OCI-M2 (cell line): ENCODE results near the gene KIAA1217.
A peak's percentile ranks its signal among the peaks of the same experiment; 100 is the strongest.

Source experiments
- DNase-seq: peaks from one replicate; lab custom pipeline; 2025; ENCODE audit not compliant: unreplicated experiment; lab: John Stamatoyannopoulos, UW

Gene KIAA1217

DNA sequence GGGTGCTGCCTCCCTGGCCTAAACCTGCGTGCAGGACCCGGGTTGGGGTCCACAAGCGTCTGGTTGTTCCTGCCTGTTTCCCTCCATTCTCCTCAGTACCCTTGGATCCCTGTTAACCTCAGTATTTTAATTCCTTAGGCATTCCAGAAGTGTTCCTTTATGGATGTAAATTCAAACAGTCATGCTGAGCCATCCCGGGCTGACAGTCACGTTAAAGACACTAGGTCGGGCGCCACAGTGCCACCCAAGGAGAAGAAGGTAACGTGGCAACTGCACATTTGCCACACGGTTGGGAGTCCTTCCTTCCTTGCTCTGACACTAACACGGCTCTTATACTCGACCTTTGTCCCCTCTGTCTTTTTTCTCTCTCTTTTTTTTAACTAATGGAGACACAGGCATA lies 327.7 kb downstream of the KIAA1217 start:
- no peak for DNase-seq

DNA sequence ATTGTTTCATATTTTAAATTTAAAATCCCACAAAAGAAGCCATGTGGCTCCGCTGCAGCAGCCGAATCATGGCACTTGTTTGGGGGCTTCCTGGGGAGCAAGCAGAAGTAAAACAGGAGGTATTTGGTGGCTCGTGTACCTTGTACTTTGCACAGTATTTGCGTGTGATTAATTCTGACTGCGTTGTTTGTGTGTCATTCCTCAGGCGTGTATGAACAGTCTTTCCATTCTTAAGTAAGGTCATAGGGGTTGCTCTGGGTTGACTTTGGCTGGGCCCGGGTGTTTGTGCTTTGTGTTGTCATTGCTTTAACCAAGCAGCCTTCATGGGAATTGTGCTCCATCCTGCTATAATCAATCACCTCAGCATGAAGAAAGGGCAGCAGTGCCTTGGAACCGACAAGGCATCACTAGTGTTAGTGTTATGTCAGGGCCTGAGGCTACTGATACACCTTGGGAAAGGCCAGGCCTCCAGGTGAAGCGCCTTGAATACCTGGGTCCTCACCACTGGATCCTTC lies 332.4 kb downstream of the KIAA1217 start:
- DNase-seq = no peak

DNA sequence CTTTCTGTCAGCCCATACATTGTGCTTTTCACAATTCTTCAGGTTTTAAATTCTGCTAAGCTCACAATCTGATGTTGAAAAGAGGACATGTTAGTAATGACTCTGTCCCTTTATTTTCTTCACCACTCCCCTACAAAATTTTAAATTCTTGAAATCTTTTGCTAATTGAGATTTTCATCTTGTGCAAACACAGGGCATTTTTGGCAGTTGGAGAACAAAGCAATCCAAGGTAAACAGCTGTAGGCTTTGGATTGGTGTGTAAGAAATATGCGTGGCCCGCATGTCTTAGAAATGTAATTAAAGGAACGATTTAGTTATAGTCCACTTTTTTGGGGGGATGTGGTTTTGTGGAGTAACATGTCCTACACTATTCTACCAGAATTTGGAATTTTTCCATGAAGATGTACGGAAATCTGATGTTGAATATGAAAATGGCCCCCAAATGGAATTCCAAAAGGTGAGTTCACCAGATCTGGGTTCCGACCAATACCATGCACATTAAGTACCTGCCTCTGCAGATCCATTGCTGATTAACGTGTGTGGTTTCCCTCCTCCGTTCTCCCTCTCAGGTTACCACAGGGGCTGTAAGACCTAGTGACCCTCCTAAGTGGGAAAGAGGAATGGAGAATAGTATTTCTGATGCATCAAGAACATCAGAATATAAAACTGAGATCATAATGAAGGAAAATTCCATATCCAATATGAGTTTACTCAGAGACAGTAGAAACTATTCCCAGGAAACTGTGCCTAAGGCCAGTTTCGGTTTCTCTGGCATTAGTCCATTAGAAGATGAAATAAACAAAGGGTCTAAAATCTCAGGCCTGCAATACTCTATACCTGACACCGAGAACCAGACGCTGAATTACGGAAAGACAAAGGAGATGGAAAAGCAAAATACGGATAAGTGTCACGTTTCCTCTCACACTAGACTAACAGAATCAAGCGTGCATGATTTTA lies 333.7 kb downstream of the KIAA1217 start:
- DNase-seq = no peak

DNA sequence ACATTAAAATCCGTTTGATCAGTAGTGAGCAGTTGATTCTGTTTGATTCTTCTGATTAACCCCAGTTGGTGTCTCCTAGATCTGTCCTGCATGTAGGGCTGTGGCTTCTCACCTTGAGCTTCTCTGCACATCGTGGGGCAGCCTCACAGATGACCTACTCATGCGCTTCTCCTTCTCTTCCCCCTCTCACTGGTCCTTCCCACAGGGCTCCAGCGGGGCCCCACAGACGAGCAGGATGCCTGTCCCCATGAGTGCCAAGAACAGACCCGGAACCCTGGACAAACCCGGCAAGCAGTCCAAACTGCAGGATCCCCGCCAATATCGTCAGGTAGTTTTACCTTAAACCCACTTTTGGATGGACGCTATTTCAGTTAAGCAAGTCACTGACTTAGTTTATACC lies 335.8 kb downstream of the KIAA1217 start:
- no peak for DNase-seq

DNA sequence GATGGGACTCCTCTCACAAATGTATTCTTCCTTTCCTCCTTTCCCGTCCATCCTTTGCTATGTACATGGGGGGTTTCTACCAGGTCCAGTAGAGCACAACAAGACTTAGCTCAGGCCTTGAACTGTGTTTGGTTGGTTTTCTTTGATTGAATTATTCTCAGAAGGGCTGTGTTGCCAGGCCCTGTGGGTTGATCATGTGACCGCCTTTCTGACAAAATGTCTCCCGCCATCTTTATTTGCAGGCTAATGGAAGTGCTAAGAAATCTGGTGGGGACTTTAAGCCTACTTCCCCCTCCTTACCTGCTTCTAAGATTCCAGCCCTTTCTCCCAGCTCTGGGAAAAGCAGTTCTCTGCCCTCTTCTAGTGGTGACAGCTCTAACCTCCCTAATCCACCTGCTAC lies 336.6 kb downstream of the KIAA1217 start:
- no peak for DNase-seq

DNA sequence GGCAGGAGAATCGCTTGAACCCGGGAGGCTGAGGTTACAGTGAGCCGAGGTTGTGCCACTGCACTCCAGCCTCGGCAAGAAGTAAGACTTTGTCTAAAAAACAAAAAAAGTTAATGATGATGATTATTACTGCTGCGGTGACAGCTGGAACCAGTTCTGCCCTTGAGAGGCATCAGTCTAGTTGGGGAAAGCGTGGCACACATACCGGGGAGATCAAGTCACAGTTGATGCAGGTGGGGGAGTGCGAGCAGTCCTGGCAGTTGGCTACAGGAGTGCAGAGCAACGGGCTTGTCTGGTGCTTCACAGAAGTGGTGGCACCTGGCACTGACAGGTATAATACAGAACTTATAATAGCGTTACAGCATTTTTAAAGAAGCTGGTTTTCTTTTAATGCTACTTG lies 341.7 kb downstream of the KIAA1217 start:
- no peak for DNase-seq

DNA sequence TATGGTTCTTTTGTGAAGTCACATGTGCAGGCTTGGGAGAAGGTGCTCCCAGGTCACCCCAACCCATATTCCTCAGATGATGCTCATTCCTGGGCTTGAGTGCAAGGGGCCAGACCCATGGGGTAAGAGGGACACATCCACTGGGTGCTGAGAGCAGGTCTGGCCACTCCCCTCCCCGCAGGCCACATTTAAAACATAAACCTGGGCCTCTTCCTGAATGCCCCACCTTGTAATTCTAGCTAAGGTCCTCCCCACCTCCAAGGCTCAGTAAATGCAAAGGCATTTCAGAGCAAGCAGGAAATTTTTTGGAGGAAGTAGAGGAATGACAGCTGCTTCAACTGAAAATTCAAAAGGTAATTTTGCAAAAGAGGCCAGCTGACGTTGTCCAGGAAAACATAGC lies 342.2 kb downstream of the KIAA1217 start:
- DNase-seq = no peak

DNA sequence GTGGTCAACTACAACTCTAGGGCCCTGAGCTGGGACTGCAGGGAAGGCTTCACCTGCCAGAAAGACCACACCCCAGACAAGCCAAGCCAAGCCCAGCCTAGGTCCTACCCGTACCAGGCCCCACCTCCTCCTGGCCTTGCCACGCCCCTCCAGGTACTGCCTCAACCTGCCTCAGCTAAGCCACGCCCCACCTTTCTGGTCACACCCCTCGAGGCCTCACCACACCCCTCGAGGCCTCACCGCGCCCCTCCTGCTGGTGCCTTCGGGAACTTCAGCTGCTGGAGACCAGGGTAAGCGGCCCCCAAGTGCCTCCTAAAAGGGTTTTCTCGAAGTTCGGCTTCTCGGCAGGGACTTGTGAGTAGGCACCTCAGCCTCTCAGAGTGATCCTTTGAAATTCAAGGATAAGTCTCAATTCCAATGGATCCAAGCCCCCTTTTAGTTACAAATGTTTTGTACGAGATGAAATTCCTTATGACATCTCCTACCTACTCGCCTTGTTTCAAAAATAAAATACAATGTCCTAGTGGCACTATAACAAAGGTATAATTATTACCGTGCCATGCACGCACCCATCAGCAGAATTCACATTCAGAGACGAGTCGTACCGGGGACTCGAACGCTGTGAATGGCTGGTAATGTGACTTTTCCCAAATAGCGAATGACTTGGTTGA lies 343.5 kb downstream of the KIAA1217 start:
- no peak for DNase-seq

DNA sequence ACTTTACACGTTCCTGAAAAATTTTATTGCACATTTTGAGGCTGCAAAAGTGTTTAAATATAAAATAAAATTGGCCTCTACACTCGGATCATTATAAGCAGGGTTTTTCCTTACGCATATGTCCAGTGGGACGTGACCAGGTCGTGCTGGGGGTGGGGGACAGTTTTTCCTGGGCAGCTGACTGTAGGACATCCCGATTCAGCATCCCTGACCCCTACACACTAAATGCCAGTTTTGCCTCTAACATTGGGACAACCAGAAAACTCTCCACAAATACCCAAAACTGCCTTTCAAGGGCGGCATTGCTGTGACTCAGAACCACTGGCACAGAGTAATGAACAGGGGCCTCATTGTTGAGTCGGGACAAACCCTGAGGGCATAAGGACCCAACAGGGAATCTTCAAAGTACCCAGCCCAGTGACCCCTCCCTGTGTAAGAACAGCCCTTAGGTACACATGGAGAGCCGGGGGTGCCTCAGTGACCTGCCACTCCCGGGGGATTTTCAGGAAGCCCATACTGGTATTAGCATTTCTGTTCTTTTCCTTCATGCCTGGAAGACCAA lies 344.2 kb downstream of the KIAA1217 start:
- DNase-seq = no peak

DNA sequence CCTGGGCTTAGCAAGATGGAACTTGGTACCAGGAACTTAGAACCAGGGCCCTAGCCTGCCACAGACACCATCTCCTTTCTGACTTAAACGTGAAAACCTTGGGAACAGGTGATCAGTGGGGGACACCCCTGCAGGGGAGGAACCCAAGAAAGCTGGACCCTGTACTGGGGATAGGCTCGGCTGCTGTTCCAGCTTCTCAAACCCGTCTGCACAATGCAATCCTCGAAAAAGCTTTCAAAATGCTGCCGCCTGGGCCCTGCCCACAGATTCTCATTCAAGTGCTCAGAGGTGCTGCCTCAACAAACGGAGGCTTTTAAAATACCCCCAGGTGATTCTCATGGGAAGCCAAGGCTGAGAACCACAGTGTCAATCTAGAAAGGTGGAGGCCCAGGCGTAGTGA lies 345.1 kb downstream of the KIAA1217 start:
- DNase-seq = no peak

DNA sequence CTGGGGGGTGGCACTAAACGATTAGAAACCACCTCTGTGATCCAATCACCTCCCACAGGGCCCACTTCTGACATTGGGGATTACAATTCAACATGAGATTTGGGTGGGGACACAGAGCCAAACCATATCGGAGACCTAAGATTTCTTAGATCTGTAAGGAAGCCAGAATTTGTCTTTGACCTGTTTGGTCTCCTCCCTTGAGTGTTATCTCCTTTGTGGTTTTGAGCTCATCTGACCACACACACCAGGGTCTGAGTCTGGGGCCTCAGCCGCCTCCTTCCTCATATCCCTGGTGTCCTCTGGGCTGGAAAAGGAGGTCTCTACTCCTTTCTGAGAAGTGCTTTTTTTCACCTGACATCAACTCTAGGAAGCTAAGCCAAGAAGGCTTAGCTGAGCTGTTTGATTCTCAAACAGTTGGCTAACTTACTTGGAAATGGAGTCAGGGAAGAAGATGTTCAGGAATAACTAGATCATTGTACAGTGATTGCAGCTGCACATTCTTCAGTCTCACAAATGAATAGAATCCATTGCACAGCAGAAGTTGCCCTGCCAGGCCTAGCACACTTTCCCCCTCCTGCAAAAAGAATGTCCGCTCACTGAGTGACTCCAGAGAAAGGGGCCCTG lies 347.3 kb downstream of the KIAA1217 start:
- no peak for DNase-seq

DNA sequence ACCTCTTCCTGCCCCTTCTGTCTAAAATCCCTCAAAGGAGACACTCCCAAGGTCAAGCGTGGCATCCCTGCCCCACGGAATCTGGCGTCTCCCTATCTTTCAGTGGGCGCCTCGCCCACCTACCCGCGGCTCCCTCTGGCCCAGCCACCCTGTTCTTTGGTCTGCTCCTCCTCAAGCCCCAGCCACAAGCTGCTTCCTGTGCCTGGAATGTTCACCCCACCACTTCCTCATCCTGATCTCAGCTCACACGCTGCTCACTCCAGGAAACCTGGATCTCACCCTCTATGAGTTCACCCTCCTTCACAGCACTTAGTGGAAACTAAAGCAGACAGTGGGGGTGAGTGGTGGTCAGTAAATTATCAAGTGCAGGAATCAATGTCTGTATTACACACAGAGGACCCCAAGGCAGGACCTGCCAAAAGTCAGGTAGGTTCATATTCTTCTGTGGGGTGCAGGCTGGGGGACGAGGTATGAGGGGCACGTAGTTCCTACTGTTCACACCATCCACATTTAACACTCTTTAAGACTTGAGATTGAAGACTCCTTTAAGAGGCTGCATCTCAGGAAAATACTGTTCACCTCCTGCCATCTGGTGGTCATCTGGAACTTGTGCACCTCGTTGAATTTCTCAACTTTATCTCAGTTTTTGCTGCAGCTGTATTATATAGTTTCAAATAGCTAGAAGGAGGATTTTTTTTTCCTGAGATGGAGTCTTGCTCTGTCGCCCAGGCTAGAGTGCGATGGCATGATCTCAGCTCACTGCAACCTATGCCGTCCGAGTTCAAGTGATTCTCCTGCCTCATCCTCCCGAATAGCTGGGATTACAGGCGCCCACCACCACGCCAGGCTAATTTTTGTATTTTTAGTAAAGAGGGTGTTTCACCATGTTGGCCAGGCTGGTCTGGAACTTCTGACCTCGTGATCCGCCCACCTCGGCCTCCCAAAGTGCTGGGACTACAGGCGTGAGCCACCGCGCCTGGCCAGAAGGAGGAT lies 348.1 kb downstream of the KIAA1217 start:
- DNase-seq = peak; percentile 1

DNA sequence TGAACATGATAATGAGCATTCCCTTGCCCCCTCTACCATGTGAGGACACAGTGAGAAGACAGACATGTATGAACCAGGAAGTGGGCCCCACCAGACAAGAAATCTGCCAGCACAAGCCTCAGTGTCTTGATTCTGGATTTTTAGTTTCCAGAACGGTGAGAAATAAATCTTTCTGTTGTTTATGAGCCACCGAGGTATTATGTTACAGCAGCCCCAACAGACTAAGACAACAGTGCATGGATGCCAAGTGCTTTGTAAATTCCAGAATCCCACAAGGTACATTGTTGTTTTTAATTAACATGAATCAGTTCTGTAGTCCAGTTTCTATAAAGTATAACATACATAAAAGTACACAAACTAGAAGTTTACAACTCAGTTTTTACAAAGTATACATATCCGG lies 352.5 kb downstream of the KIAA1217 start:
- DNase-seq = no peak

DNA sequence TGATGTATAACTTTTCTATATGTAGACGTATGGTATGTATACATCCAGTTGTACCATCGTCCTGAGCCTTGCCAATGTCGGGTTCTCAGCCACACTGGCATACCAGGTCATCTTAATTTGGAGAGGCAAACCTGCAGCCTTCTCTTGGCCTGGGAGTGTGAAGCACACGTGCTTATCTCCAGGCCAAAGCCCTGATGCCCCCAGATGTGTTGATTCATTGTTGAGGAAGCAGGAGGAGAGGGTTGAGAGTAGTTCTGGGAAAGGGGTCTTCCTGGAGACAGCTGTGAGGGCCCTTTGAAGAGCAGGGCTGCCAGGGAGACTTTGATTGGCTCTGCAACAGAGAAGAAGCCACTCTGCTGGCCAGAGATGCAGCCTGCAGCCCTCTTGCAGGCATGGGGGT lies 359.1 kb downstream of the KIAA1217 start:
- no peak for DNase-seq

DNA sequence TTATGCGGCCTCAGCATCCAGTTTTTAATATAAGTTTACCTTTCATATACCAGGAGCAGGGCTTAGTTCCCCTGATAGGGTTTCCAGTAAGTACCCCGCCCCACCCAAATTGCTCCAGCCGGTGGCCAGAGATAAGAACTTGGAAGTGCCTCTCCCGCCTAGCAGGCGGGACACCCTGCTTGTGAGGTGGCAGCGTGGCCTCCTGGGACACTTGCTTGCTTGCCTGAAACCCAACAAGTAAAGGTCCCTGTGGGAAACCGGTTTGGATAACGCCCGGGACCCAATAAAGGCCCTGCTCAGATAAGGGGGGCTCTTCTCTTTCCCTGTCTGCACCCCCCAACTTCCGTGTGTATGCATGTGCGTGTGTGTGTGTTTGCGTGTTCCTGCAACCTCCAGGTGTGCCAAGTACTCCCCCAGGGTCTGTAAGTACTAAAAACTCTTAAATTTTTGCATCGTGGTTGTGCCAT lies 360.4 kb downstream of the KIAA1217 start:
- no peak for DNase-seq

DNA sequence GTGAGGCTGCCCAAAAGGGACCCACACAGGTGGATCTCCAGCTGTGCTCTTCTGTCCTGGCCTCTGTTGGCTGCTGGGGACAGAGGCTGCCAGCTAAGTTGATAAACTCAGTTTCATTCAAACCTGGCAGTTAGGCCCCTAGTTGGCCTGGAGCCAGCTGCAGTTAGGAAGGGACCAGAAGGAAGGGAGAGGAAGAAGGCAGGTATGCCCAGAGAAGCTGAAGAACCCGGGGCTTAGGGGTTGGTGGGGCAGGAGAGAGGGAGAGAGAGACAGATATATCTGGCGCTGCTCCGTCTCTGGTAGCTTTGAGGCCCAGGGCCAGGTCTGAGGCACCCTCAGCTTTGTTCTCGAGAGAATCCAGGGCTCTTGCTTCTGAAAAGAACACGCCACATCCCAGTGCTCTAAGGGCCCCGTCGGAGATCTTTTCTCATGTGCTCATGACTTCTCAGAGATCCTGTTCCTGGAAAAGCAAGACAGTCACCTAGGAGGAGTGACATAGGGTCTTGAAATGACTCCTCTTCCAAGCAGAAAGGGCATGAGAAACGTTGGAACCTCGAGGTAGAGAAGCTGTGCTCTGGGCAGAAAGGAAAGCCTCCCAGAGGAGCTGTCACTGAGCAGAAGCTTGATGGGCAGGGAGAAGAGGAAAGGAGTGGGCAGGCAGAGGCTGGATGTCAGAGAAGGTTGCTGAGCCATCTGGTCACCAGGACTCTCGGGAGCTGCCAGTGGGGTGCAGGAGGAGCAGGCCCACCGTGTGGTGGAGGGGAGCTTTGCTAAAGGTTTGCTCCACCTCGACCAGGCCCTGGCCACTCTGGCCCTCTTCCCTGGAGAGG lies 361.1 kb downstream of the KIAA1217 start:
- DNase-seq = no peak

DNA sequence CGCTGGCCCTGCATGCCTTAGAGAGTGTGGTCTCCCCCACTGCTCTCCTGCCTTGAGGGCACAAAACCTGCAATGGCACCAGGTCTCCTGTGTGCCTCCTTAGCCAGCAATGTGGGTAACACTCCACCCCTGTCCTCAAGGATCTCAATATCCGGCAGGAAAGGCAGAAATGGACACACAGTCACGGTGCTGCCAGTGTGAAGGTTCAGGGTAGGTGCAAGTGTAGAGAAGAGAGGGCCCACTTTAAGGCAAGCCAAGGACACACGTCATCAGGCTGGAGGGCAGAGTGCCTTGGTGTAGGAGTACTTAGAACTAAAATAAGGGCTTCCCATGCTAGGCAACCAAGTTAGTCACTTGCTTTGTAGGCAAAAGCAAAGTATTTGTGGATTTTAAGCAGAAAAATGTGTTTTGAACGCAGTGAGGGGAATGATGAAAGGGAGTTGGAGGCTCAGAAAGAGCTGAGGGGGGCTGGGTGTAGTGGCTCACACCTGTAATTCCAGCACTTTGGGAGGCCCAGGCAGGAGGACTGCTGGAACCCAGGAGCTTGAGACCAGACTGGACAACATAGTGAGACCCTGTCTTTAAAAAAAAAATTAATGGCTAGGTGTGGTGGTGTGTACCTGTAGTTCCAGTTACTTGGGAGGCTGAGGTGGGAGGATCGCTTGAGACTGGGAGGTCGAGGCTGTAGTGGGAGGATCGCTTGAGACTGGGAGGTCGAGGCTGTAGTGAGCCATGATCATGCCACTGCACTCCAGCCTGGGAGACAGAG lies 361.9 kb downstream of the KIAA1217 start:
- no peak for DNase-seq

DNA sequence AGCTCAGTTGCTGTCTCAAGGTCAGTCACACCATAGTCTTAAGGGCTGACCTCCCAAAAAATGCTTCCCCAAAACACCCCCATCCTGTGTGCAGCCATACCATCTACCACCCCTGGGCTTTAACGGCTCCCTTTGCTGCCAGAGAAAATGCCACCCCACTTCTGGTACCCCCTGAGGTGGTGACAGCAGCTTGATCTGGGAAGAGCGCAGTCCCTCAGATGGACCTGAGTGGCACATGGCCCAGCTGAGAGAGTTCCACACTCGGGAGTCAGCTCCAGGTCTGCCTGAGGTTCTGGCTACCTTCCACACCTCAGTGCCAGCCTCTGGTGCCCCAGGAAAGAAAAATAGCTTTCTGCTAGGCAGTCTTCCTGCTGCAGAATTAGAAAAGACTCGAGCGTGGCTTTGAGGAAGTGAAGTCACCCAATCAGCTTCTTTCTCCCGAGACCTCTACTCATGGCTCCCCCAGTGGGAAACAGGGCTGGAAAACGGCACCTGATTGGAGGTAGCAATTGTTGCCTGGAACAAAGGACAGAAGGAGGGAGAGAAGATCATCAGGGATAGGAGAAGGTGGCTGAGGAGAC lies 363.0 kb downstream of the KIAA1217 start:
- no peak for DNase-seq
